Measurements from ENCODE around the gene PPP2R5A. TPM values are rescaled to one million over a fixed set of nuclear protein-coding genes. Genes with fewer than 3 reads are reported as not detected.
A peak's percentile ranks its signal among the peaks of the same experiment; 100 is the strongest.

PPP2R5A gene
- total RNA-seq, 1 donor = 29.4 TPM

DNA sequence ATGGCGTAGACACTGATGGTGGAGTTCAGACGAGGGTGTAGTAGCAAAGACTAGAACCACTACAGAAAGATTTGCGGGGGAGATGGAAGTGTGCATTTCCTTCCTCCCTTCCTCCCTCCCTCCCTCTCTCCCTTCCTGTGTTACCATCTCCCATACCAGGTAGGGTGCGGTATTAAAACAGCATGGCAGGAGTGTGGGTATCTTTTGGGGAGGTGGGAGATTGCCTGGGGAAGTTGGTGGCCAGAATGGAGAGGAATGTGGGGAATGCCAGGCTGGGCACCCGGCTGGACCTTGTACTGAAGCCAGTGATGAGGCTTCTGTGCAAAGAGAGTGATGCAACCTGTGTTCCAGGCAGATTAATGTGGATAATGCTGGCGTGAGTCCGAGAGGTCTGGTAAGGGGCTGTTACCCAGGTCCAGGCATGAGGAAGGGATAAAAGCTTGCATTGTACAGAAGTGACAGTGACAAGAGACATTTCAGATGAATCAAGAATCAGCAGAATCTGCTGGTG is 30.3 kb upstream of the PPP2R5A start:
- no peak for DNase-seq (ENCODE audit: low read depth)
- no peak for TF ChIP-seq CTCF (IDR thresholded peaks at IDR 0.05; ENCODE audit: insufficient read depth, low read depth, low read length)
- H3K4me3 ChIP-seq (ENCODE audit: low read depth, low read length) = no peak overlapping the region

- H3K4me3 ChIP-seq (ENCODE audit: low read depth, low read length) = no peak overlapping the region
- no peak for TF ChIP-seq CTCF (IDR thresholded peaks at IDR 0.05; ENCODE audit: insufficient read depth, low read depth, low read length)
- no peak for DNase-seq (ENCODE audit: low read depth)
These were observed 29.4 kb upstream of the PPP2R5A start for GRCh38 chr1:212255705-212256307.

DNA sequence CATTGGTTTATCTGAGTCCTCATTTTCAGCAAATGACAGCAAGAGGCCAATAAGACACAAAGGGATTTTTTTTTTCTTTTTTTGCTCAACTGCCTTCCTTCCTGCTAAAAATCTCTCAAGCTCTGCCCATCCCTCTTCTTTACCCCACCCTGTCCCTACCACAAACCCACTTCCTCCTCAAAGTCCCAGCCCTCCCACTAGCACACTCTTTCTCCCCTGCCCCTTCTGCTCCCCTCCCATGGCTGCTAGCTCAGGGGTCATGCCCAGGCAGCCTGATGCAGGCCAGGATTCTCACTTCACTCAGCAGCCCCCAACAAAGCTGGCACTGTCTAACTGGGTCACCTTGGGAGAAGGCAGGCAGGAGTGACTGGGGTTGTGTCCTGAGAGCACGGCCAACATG is 28.8 kb upstream of the PPP2R5A start:
- DNase-seq (ENCODE audit: low read depth) = no peak
- TF ChIP-seq CTCF (IDR thresholded peaks at IDR 0.05; ENCODE audit: insufficient read depth, low read depth, low read length) = no peak
- H3K4me3 ChIP-seq (ENCODE audit: low read depth, low read length) = no peak overlapping the region

DNA sequence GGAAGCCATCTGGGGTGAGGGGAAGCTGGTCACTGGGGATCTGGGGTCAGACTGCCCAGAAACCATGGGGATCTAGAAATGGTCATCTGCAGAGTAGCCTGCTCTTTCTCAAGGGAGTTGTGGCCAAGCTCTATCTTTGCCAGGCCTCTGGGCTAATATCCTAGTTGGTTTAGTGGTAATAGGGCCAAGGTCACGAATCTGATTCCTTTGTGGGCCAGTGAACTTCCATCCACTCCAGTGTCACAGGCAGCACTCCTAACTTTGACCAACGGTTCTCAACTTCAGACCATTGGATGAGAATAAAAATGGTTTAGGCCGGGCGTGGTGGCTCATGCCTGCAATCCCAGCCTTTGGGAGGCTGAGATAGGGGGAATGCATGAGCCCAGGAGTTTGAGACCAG is 28.1 kb upstream of the PPP2R5A start:
- TF ChIP-seq CTCF (IDR thresholded peaks at IDR 0.05; ENCODE audit: insufficient read depth, low read depth, low read length) = no peak
- no peak for DNase-seq (ENCODE audit: low read depth)
- H3K4me3 ChIP-seq (ENCODE audit: low read depth, low read length) = no peak overlapping the region

DNA sequence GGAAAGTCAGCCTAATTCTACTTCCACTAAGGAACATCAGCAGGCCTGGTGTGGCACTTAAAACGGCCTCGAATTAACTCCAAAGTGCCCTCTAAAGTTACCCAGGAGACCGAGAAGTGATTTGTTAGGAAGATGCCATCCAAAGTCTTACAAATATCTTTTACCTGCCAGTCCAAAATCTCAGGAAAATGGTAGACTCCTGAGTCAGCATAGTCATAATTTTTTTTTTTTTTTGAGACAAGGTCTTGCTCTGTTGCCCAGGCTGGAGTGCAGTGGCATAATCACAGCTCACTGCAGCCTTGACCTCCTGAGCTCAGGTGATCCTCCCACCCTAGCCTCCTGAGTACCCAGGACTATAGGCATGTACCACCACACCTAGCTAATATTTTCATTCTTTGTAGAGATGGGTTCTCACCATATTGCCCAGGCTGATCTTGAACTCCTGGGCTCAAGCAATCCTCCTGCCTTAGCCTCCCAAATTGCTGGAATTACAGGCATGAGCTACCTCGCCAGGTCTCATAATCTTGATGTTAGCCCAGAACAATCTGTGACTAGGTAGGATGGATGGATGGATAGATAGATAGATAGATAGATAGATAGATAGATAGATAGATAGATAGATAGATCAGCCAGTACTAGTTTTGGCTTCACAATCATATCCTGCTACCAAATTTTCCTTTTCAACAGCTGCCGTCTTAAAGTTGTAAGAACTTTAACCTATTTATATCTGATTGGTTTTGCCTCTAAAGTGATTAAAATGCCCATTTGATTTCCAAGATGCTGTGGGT is 25.3 kb upstream of the PPP2R5A start:
- no peak for DNase-seq (ENCODE audit: low read depth)
- TF ChIP-seq CTCF (IDR thresholded peaks at IDR 0.05; ENCODE audit: insufficient read depth, low read depth, low read length) = no peak
- H3K4me3 ChIP-seq (ENCODE audit: low read depth, low read length) = no peak overlapping the region

DNA sequence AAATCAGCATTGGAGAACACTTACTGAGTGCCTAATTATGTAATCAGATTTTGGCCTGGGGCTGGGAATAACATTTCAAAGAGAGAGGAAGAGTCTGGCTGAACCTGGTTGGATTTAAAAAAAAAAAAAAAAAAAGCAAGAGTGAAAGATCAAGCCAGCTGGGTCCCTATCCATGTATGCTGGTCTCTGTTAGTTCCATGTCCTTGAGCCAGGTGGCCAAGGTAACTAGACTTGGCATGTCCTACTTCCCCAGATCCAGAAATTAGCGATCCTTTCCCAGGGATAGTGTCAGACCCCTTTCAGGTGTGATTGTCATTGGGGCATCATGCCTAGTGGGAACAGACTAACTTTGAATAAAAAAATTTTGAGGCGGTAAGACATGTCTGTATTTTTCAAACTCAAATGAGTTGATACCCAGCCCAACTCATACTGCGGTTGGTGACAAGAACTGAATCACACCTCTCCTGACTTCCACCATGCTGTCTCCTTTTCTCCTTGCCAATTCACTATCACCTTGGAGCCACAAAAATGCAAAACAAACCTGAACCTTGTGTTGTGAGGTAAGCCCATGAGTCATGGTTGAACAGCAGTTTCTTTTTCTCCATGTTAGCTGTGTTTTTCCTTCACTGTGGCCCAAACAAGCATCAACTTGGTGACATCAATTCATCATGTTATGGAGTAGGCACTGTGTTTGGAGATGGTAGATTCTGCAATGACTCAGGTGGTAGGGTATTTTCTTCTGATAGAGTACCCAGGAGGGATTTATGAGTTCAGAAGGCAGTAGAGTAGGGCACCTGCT is 24.5 kb upstream of the PPP2R5A start:
- no peak for TF ChIP-seq CTCF (IDR thresholded peaks at IDR 0.05; ENCODE audit: insufficient read depth, low read depth, low read length)
- DNase-seq (ENCODE audit: low read depth) = peak; percentile 33
- no peak overlapping the region for H3K4me3 ChIP-seq (ENCODE audit: low read depth, low read length)

All from fibroblast of villous mesenchyme (primary cell).